DND-41 (cell line): ENCODE data around the gene ATXN1.
"Not testable (repeated sequence)": the region's sequence is repeated elsewhere in the genome, so short reads cannot be mapped to it uniquely, and the experiment has no call there.

Experiments
- ATAC-seq: fragments of 200-7000 bp; cut with Tn5 transposase; 3 replicates; pipeline ENCODE4 v1.9.1; 2021; ENCODE audit warnings: low read depth; ENCODE audit not compliant: insufficient read depth
- DNase-seq: peaks from one replicate; pipeline ENCODE4 v3.0.0-alpha.2; 2020
- H2AFZ ChIP-seq: 2 replicates; pipeline ENCODE4 v1.6.0; 2012; ENCODE audit warnings: low read depth, low read length
- H3K27ac ChIP-seq: 2 replicates; pipeline ENCODE4 v1.5.1; 2012; ENCODE audit warnings: low read length, inconsistent platforms
- H3K27me3 ChIP-seq: fragments of 200-600 bp; sonication (generic); 2 replicates; pipeline ENCODE4 v1.6.0; 2012; ENCODE audit warnings: low read length, mild to moderate bottlenecking, inconsistent platforms; ENCODE audit not compliant: insufficient read depth, poor library complexity
- H3K36me3 ChIP-seq: 2 replicates; pipeline ENCODE4 v1.5.1; 2012; ENCODE audit warnings: low read length, inconsistent platforms; ENCODE audit not compliant: insufficient read depth
- H3K4me1 ChIP-seq: 2 replicates; pipeline ENCODE4 v1.5.1; 2012; ENCODE audit warnings: mild to moderate bottlenecking, low read length; ENCODE audit not compliant: insufficient read depth
- H3K4me2 ChIP-seq: 2 replicates; pipeline ENCODE4 v1.6.0; 2012; ENCODE audit warnings: mild to moderate bottlenecking, moderate library complexity, low read length, inconsistent platforms; ENCODE audit not compliant: insufficient read depth
- H3K4me3 ChIP-seq, 2 experiments: fragments of 200-600 bp in 1 of 2; shearing (Covaris generic) in 1 of 2; 2 replicates each; pipeline ENCODE4 v1.5.1; 2012 to 2016; ENCODE audit warnings: inconsistent platforms in 2 of 2, low read length in 2 of 2, mild to moderate bottlenecking in 2 of 2, low read depth in 1 of 2, moderate library complexity in 1 of 2
- H3K79me2 ChIP-seq: 2 replicates; pipeline ENCODE4 v1.6.0; 2012; ENCODE audit warnings: low read length, inconsistent platforms; ENCODE audit not compliant: insufficient read depth
- H3K9ac ChIP-seq: 2 replicates; pipeline ENCODE4 v1.6.0; 2012; ENCODE audit warnings: low read depth, mild to moderate bottlenecking, inconsistent platforms, low read length, moderate library complexity
- H3K9me3 ChIP-seq: 2 replicates; pipeline ENCODE4 v1.5.1; 2012; ENCODE audit warnings: low read length, moderate library complexity, mild to moderate bottlenecking, inconsistent platforms; ENCODE audit not compliant: insufficient read depth, severe bottlenecking
- H4K20me1 ChIP-seq: 2 replicates; pipeline ENCODE4 v1.6.0; 2012; ENCODE audit warnings: low read length; ENCODE audit not compliant: insufficient read depth
- CTCF ChIP-seq: IDR thresholded peaks from 2 replicates; pipeline ENCODE4 v1.5.1; 2012; ENCODE audit warnings: borderline replicate concordance, low read length, moderate library complexity, mild to moderate bottlenecking; ENCODE audit not compliant: poor library complexity, severe bottlenecking; ENCODE audit errors: extremely low read depth
- EZH2 ChIP-seq: IDR thresholded peaks from 3 replicates; pipeline ENCODE4 v1.6.1; 2012; ENCODE audit warnings: borderline replicate concordance, low read depth, mild to moderate bottlenecking, moderate library complexity, low read length, inconsistent platforms; ENCODE audit not compliant: severe bottlenecking

The ATXN1 gene

GRCh38 chr6:16785496-16785895 lies 24.2 kb upstream of the ATXN1 start:
- Histone ChIP-seq H3K79me2 (no peaks in the 10 kb centered on the region), H3K9me3 (peaks cover 4% of the 10 kb centered on the region), H3K4me2 (no peak overlapping the region), H3K27ac (no peak overlapping the region), H4K20me1 (no peaks in the 10 kb centered on the region), H3K36me3 (no peaks in the 10 kb centered on the region), H3K4me1 (no peaks in the 10 kb centered on the region), H3K9ac (no peak overlapping the region), H3K27me3 (no peaks in the 10 kb centered on the region), H2AFZ (no peak overlapping the region), H3K4me3 (no peak overlapping the region)
- TF ChIP-seq CTCF, result no peak
- TF ChIP-seq EZH2, result no peak
- no peak for ATAC-seq
- no peak for DNase-seq

GRCh38 chr6:16784957-16785356 lies 23.7 kb upstream of the ATXN1 start:
- not testable (repeated sequence) for H4K20me1 ChIP-seq, DNase-seq, H3K4me2 ChIP-seq, H3K27ac ChIP-seq, H3K79me2 ChIP-seq, H3K36me3 ChIP-seq, H3K27me3 ChIP-seq, H2AFZ ChIP-seq, H3K9me3 ChIP-seq, H3K4me1 ChIP-seq, H3K9ac ChIP-seq, ATAC-seq, H3K4me3 ChIP-seq

DNA sequence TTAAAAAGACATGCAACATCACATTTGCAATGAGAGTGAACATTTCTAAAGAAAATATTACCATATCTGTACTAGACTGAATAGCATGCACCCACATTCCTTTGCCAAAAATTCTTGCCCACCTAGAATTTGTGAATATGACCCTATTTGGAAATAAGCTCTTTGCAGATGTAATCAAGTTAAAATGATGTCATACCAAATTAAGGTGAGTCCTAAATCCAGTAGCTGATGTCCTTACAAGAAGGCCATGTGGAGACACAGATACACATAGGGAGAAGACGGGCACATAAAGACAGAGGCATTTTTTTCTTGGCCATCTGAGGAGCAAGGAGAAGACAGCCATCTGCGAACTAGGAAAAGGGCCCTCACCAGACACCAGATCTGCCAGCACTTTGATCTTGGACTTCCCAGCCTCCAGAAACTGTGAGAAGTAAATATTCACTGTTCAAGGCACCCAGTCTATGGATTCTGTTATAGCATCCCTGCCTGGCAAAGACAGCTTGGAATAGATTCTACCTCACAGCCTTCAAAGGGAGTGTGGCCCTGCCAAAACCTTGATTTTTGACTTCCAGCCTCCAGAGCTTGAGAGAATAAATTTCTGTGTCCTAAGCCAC lies 22.8 kb upstream of the ATXN1 start:
- Histone ChIP-seq H3K79me2 (no peaks in the 10 kb centered on the region), H3K27me3 (no peaks in the 10 kb centered on the region), H3K4me2 (no peak overlapping the region), H3K4me3 (no peak overlapping the region), H3K9me3 (no peaks in the 10 kb centered on the region), H3K36me3 (no peaks in the 10 kb centered on the region), H3K27ac (no peak overlapping the region), H2AFZ (no peak overlapping the region), H3K4me1 (no peaks in the 10 kb centered on the region), H4K20me1 (no peaks in the 10 kb centered on the region), H3K9ac (no peak overlapping the region)
- no peak for TF ChIP-seq EZH2
- TF ChIP-seq CTCF, result no peak
- ATAC-seq, result no peak
- no peak for DNase-seq

DNA sequence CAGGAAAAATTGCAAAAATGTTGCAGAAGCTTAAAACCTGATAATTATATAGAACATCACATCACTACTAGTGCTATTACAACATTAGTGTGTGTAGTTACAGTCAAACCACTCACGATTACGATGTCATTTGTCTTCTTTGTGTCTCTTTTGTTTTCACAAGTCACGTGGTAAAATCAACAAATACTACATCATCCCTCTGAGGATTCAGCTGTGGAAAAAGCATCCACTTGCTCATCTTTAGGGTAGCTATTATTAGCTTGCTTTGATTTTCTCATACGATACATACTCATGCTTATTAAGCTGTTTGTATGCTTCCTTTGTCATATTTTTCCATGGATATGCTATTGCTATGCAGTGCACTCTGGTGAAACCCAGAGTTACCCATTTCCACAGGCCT lies 22.2 kb upstream of the ATXN1 start:
- Histone ChIP-seq H3K27ac (no peak overlapping the region), H3K4me2 (no peak overlapping the region), H3K36me3 (no peaks in the 10 kb centered on the region), H4K20me1 (no peaks in the 10 kb centered on the region), H3K9me3 (no peaks in the 10 kb centered on the region), H3K27me3 (no peaks in the 10 kb centered on the region), H2AFZ (no peak overlapping the region), H3K79me2 (no peaks in the 10 kb centered on the region), H3K4me3 (no peak overlapping the region), H3K9ac (no peak overlapping the region), H3K4me1 (no peaks in the 10 kb centered on the region)
- DNase-seq, result no peak
- TF ChIP-seq EZH2 (no peak), CTCF (no peak)
- no peak for ATAC-seq
